Iris pigment epithelial cell (primary cell): ENCODE data around the gene ACE2.

Source experiments
- DNase-seq: peaks from one replicate; pipeline ENCODE4 v3.0.0-alpha.2; 2011; ENCODE audit warnings: low read depth

The ACE2 gene

DNA sequence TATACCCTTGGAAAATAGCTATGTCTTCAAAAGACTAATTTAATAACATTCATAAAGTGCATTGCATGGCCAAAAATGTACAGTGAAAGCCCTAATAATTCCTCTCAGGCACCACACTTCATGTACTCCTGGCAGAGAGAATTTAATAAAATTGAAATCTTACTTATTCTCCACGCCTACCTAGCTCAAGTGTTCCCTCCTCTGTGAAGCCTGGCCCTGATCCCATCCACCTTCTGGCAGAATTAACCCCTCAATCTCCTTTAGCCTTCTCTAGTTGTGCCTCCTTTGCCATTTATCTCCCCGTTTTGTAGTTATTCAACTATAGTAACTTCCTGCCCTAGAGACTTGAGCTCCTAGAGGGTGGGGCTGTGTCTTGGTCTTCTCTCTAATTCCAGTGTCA, 26.7 kb downstream of the ACE2 start:
- DNase-seq = no peak

DNA sequence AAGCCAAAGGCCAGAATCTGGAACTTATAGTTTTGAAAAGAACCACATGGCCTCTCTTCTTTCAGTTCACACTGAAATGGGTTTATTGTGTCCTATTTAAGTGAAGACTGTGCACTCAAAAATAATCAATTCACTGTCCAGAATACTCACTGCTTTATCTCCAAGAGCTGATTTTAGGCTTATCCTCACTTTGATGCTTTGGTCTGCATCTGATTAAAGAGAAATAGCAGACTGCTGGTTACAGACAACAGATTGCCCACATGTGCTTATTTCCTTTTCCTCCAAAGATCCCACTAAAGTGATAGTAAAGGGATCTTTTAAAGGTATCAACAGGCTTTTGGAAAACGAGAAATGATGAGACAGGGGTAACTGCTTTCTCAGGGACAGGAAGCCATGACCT, 30.6 kb downstream of the ACE2 start:
- no peak for DNase-seq

DNA sequence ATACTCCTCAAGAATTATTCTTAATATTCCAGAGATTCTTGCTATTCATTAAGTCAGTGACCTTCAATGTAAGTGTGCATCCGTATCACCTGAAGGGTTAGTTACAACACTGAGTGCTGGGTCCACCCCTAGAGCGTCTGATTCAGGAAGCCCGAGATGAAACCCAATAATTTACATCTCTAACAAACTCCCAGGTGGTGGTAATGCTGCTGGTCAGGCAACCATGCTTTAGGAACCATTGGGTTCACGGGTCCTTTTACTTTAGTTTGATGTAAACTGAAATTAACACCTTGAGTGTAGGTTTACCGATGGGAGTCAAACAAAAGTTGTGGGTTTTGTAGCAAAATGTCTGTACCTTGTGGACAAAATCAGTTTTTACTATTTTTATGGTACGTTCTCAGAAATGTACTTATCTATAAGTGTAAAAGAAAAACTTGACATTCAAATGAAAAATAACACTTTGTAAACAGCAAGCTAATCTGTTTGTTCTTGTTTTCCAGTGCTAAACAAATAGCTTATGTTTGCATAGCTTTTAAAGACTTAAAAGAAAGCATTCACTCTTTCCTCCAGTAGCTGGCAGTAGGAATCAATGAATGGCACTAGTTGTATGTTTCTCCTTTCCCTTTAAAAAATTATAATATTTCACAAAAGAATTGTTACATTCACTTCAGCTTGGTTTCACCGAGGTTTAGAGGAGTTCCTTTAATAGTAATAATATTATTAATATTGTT, 32.7 kb downstream of the ACE2 start:
- DNase-seq = no peak

DNA sequence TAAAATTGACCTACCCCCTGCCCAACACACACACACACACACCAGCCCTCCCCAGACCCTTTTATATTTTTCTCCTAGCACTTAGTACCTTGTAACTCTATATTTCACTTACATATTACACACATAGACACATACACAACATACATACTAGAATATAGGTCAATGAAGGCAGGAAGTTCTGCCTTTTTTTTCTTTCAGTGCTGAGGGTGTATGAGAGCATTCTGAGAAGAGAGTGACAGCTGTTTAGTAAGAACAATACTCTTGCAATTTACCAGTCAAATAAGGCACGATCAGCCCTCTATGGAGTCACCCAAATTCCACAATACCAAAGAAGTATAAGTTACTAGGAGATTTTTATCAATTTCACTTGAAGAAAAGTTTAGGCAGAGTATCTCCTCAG, 33.5 kb downstream of the ACE2 start:
- DNase-seq = no peak

DNA sequence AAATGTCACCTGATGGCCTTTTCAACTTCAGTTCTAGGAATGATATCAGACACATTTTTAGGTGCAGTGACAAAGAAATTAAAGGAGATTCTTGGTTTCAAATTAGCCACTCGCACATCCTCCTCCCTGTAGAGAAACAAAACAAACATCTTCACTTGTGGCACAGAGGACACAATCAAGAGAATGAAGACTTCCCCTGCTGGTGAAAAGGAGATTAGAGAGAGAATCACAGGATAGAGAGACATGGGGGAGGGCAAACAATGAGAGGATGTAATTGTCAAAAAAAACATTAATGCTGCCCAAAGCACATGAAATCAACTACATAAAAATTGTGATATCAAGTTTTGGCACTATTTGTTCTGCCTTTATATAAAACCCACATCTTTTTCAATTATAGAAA, 34.5 kb downstream of the ACE2 start:
- no peak for DNase-seq

DNA sequence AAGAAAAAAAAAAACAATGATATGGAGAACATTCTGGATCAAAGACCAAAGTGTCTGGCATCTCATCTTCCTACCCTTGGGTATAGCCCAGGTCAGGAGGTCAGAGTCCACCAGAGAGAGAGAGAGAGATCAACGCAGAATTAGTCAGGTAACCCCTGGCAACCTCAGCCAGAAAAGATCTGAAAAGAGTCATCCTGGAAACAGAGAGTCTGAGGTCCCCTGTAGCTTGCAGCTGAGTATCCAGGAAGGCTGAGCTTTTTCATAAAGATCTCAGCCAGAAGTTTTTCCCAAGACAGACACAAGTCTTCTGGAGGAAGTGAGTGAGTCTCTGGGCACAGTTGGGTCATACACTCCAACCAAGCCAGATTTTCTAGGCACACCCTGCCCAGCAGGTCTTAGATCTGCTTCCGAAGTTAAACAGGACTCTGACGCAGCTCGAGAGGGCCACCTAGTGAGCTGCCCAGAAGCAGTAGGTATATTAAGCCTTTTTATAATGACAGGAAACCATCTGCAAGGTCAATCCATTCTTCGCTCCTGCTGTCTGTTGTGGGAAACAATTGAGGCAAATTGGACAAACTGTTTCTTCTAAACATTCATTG, 35.7 kb downstream of the ACE2 start:
- peak; percentile 63 for DNase-seq

DNA sequence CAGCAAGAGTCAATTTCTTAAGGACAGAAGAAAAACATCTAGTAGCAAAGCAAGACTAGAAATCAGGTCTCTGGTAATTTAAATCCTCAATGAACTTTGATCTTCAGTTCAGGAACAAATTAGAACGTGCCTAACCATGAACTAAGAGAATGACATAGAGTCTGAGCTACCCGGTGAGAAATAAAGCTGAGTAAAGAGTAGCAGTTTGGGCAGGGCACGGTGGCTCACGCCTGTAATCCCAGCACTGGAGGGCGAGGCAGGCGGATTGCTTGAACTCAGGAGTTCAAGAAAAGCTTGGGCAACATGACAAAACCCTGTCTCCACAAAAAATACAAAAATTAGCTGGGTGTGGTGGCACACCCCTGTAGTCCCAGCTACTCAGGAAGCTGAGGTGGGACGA, 37.7 kb downstream of the ACE2 start:
- DNase-seq = no peak

DNA sequence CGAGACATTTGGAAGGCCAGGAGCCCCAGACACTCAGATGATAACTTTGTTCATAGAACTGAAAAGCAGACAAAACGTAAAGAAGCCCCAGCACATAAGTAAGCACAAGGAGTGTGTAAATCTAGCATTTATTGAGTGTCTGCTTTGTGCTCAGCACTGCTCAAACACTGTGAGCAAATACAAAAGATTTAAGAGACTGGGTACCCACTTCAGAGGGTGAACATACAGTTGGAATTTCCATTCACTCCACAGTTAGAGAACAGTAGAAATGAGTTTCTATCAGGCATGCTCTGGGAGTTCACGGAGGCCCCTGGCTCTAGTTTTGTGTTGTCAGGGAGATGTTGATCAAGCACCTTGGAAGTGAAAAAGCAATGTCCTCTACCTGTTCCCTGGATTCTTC, 39.8 kb downstream of the ACE2 start:
- no peak for DNase-seq

DNA sequence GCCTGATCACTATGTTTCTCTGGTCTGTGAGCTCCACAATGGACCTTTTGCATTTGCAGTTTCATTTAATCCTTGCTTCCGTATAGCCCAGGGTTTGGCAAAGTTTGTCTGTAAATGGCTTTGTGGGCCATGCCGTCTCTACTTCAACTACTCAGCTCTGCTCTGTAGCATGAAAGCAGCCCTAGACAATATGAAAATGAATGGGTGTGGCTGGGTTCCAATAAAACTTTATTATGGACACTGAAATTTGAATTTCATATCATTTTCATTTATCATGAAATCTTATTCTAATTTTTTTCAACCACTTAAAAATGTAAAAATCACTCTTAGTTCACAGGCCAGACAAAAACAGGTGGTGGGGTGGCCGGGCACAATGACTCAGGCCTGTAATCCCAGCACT, 41.5 kb downstream of the ACE2 start:
- DNase-seq = no peak

DNA sequence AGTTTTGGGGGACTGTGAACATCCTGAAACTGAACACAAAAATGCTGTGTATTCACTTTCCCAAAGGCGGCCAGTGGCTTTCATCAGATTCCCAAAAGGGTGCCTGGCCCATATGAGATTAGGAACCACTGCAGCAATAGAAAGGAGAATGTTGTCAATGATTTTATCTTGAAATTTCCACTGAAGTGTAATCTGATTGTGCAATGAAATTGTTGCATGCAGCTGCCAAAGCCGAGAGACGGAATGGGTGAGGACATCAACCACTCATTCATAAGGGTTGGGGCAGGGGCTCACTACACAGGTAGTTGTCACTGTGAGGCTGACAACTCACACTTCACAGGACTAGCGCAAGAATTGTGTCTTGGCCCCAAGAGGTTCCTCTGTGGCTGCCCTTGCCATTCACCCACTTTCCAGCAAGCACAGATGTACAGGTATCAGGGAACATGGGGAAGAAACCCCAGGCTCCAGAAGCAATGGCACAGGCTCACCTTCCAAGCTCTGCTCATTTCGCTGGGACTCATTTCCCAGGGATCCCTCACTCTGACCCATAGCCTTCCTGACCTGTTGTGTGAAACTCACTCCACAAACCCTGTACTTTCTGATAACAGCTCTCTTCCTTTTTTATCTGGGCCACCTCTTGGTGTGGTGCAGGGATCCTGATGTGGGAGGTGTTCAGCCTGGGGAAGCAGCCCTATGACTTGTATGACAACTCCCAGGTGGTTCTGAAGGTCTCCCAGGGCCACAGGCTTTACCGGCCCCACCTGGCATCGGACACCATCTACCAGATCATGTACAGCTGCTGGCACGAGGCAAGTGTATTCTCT, 51.4 kb downstream of the ACE2 start:
- no peak for DNase-seq

DNA sequence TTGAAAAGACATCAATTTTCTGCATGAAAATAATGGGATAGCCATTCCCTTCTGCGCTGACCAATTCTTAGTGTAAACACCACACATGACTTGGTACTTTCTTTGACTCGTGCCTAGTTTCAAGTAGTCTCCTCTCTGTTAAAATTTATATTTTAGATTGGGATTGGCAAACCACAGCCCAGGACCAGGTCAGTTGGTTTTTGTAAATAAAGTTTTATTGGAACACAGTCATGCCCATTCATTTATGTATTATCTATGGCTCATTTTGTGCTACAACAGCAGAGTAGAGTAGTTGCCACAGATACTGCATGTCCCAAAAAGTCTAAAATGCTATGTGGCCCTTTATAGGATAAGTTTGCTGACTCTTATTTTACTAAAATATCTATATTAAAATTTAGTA, 53.4 kb downstream of the ACE2 start:
- DNase-seq = no peak

DNA sequence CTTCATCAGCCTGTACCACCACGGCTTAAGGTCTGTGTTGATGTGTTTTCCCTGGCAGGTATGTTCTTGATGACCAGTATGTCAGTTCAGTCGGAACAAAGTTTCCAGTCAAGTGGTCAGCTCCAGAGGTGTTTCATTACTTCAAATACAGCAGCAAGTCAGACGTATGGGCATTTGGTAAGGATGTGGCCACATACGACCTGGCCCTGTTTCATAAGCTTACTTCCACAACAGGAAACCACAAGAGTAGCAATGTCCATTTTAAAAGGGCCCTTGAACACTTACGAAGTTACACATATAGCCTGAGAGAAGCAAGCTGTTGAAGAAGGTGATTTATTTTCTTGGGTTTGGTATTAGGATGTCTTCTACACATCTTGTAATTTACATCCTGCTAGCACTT, 54.0 kb downstream of the ACE2 start:
- no peak for DNase-seq

DNA sequence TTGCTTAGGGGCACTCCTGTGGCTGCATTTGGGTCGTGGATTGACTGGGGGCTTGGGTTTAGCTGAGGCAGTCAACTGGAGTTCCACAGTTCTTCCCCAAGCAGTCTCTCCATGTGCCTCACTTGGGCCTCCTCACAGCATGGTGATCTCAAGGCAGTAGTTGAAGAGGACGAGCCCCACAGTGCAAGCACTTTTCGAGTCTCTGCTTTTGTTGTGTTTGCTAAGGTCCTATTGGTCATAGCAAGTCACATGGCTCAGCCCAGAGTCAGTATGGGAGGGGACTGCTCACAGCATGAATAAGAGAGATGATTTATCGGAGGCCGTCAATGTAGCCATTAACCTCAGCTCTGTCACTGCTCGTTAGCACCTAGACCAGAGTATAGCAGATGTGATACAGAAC, 70.4 kb downstream of the ACE2 start:
- no peak for DNase-seq

DNA sequence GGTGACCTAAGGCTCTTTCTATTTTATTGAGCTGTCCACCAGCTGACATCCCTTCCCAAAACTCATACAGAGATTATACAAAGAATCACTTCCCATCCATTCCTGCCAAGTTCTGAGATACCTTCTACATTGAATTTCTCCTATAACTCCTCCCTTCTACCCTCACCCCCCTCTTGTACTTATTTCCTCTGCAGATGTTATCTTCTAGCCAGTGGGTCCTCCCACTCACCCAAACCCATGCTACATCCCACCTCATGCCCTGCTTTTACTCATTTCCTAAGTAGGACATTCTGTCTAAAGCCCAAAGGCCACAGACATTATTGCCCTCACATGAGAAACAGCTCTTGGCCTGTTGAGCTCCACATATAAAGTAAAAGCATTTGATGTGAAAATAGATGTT, 71.6 kb downstream of the ACE2 start:
- no peak for DNase-seq

DNA sequence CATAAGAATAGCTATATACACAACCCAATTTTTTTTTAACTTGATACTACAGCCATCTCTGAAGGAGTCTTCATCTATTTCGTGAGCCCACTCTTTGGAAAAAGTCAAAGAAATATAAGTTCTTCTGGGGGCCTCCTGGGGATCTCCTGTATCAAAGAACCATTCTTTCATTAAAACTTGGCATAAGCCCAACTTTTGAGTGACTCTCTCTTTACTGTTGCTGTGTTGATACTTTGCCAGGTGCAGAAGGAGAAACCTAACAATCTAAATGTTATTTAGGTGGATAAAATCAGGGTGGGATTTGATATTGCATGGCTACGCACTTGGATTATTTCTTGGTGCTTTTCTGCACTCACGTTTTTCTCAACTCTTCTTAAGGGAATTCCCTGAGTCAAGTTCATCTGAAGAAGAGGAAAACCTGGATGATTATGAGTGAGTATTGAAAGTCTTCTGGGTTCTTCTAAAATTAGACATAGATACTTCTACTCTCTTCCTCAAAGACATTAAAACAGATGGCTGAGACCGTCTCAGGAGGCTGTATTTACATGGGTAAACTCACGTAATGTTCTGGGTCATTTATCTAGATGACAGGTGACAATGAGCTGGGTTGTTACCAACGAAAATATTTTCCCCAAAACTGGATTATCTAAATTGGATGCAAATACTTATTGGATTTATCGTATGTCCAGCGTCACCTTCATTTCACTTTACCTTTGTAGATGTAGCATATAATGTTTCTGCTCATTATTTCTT, 74.9 kb downstream of the ACE2 start:
- DNase-seq = no peak

DNA sequence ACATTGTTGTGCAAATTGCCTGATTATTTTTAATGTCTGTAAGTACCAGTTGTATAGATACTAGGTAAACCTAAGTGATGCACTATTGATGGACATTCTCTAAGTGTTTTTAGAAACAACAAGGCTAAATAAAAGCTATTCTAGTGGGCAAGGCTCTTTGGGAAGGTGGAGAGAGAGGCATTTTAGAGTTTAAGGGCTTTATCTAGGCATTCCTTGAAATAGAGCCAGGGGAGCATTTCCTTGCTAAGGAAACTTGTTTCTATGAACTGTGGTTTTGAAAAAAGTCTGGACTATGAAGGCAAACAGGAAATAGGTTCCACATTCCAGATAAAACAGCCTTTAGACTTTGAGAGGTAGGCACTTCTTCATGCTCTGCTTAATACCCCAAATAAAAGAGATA, 76.3 kb downstream of the ACE2 start:
- peak; percentile 47 for DNase-seq

DNA sequence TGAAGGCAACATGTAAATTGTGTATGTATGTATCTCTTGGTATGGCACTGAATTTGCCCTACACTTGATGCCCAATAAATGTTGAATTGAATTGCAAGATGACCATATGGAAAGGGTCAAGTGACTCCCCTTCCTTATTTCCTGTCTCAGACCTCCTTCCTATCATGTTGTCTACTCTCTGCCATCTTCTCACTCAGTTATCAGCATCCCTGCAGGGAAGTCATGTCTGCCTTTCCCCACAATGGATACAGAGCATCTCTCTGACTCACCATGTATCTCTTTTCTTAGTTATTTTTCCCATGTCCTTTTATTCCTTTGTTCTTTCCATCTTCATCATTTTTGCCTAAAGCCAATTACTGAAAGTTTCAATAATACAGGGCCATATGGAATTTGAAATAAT, 77.7 kb downstream of the ACE2 start:
- DNase-seq = no peak

DNA sequence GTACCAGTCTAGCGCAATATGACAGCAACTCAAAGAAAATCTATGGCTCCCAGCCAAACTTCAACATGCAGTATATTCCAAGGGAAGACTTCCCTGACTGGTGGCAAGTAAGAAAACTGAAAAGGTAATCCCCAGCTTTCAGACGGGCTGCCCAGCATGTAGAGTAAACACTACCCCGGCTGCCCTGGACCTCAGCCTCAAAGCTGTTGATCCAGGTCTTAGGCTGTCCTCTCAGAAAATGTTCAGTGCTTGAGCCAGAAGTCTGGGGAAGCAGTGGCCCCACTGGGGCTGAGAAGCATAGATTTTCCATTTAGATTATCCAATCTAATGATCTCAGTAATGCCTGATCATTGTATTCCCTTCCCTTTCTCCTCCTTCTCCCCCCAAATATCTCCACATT, 78.3 kb downstream of the ACE2 start:
- no peak for DNase-seq

DNA sequence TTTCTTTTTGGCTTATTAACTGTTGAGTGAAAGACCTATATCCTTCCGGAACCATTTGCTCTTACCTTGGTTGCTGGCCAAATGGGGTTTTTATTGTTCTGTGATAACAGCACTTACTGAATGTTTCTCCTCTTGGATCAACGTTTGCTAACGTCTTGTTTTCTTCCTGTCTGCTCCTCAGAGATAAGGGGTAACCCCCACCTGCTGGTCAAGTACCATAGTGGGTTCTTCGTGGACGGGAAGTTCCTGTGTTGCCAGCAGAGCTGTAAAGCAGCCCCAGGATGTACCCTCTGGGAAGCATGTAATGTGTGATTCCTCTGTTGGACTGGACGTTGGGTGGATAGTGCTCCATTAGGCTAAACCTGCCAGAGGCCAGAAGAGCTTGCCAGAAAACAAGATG, 84.8 kb downstream of the ACE2 start:
- DNase-seq = no peak

DNA sequence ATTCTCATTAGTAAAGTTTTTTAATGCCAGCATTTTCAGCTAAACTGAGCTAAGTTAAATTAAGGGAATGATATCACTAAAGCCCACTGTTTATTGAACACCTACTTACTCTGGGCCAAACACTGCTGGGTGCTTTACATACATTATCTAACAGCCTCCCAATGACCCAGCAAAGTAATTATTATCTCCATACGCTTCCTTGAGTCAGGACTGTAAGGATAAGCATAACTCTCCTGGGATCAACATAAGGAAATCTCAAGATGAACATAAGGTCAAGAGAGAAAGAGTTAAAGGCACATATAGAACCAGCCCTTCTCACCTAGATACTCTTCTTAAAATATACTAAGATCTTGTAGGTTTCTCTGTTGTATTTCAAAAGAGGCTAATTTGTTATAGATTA, 86.5 kb downstream of the ACE2 start:
- no peak for DNase-seq

DNA sequence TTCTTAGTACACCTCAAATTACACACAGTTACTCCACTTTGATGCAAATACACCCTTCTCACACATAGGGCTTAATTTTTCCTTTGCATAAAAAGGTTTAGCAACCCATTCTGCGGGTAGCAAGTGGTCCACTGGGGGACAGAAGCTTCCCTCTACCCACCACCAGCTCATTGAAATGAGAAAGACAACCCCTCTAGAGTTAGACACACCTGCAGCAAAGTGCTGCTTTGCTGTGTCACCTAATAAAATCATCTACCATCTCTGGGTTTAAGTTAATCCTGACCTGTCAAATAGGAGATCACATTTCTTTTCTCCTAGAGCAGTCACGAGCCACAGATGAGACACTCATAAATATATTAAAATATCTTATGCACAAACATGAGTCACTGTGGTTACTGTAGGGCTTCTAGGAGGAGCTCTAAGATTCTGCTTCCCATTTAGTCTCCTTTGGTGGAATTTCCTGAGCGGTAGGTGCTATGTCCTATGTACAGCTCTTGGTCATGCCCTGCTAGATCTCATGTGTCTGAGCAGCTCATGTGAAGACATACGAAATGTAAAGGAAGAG, 88.3 kb downstream of the ACE2 start:
- peak; percentile 39 for DNase-seq

DNA sequence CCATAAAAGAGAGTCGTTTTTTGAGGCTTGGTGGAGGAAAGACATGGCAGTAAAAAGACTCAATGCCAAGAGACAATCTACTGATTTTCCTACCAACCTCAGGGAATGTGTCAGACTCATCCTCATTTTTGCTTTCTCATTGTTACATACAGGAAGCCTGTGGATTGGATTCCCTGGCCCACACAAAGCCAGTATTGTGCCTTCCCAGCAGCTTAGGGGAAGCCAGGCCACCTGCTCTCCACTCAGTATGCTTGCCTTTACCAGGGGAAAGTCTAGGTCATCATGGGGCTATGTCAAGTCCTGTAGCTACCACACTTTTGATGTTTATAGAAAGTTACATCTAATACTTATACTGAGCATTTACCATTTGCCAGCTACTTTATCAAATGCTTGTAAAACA, 89.2 kb downstream of the ACE2 start:
- no peak for DNase-seq
